ENCODE measurements around the gene ZNF496. TPM values are rescaled to one million over a fixed set of nuclear protein-coding genes. Genes with fewer than 3 reads are reported as not detected.

Gene ZNF496
- total RNA-seq, 2 experiments from 2014 or later, result 15.8 to 19.9 TPM

DNA sequence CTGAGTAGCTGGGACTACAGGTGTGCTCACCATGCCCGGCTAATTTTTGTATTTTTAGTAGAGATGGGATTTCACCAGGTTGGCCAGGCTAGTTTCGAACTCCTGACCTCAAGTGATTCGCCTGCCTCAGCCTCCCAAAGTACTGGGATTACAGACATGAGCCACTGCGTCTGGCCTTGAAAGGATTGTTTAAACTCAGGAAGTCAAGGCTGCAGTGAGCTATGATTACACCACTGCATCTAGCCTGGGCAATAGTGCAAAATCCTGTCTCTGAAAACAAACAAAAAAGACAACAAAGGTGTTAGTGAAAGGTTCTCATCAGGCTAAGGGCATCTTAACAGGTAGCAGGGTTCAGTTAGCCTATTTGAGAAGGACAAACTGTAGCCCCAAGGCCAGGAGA, 14.2 kb upstream of the ZNF496 start:
- intact Hi-C loops (cut with DNase I, micrococcal nuclease), result no loop called here
- H3K36me3 ChIP-seq (ENCODE audit: insufficient read depth, low read length), result no peaks in the 10 kb centered on the region
- H3K9me3 ChIP-seq (ENCODE audit: control insufficient read depth in 1 of 2, insufficient read depth in 1 of 2, low read length in 2 of 2), result peaks cover 0 to 3% of the 10 kb centered on the region in 2 experiments
- peaks cover 6% of the 10 kb centered on the region for H3K4me1 Mint-ChIP-seq (ENCODE audit: low read depth)
- H3K27ac ChIP-seq (ENCODE audit: low read depth in 1 of 2, low read length in 2 of 2), result no peak overlapping the region
- no peak overlapping the region for H3K4me3 ChIP-seq (ENCODE audit: low read length)
- no peak overlapping the region for H3K27ac Mint-ChIP-seq
- no peaks in the 10 kb centered on the region for H3K9me3 Mint-ChIP-seq
- H3K27me3 Mint-ChIP-seq, result peaks cover 7% of the 10 kb centered on the region
- peaks cover 10% of the 10 kb centered on the region for H3K4me1 ChIP-seq (ENCODE audit: insufficient read depth, low read length)
- ATAC-seq (ENCODE audit: poor library complexity) (no peak), DNase-seq (no peak)
- peaks cover 0 to 9% of the 10 kb centered on the region in 2 experiments for H3K27me3 ChIP-seq (ENCODE audit: control insufficient read depth in 1 of 2, insufficient read depth in 2 of 2, low read length in 2 of 2)
- H3K4me3 Mint-ChIP-seq, result no peak overlapping the region
- CTCF ChIA-PET, result no interaction called here
- no peaks in the 10 kb centered on the region for H3K36me3 Mint-ChIP-seq (ENCODE audit: low read depth)
- TF ChIP-seq, protein P1, sequence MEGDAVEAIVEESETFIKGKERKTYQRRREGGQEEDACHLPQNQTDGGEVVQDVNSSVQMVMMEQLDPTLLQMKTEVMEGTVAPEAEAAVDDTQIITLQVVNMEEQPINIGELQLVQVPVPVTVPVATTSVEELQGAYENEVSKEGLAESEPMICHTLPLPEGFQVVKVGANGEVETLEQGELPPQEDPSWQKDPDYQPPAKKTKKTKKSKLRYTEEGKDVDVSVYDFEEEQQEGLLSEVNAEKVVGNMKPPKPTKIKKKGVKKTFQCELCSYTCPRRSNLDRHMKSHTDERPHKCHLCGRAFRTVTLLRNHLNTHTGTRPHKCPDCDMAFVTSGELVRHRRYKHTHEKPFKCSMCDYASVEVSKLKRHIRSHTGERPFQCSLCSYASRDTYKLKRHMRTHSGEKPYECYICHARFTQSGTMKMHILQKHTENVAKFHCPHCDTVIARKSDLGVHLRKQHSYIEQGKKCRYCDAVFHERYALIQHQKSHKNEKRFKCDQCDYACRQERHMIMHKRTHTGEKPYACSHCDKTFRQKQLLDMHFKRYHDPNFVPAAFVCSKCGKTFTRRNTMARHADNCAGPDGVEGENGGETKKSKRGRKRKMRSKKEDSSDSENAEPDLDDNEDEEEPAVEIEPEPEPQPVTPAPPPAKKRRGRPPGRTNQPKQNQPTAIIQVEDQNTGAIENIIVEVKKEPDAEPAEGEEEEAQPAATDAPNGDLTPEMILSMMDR (IDR thresholded peaks at IDR 0.05), result no peak
- POLR2A ChIA-PET, result interaction anchor here (0.6 kb wide), 1 partner anchor 181 kb away, joined by 5 read pairs; no protein-coding TSS in a partner anchor

DNA sequence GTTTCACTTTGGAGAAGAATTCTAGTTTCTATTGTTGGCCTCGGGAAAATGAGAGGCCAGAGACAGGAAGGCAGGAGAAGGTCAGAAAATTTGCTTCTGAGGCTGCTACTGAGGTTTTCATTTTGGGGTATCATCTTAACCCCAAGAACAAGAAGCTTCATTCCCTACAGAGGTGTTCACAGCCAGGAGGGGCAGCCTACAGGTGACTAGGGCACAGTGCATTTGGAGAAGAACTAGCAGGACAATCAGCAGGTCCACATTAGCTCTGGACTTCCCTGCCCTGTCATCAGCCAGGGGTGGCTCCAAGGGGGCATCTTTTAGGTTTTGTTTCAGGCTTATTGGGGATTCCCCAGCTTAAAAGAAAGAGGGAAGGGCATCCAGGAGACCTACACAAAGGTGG, 12.1 kb upstream of the ZNF496 start:
- Histone ChIP-seq H3K27me3 (ENCODE audit: control insufficient read depth in 1 of 2, insufficient read depth in 2 of 2, low read length in 2 of 2) (peaks cover 0 to 9% of the 10 kb centered on the region in 2 experiments), H3K27ac (ENCODE audit: low read depth in 1 of 2, low read length in 2 of 2) (no peak overlapping the region), H3K4me1 (ENCODE audit: insufficient read depth, low read length) (peaks cover 4% of the 10 kb centered on the region), H3K9me3 (ENCODE audit: control insufficient read depth in 1 of 2, insufficient read depth in 1 of 2, low read length in 2 of 2) (peaks cover 0 to 3% of the 10 kb centered on the region in 2 experiments), H3K36me3 (ENCODE audit: insufficient read depth, low read length) (no peaks in the 10 kb centered on the region), H3K4me3 (ENCODE audit: low read length) (no peak overlapping the region)
- ChIA-PET CTCF (no interaction called here), POLR2A (no interaction called here)
- intact Hi-C loops (cut with DNase I, micrococcal nuclease), result no loop called here
- TF ChIP-seq, protein P1 (IDR thresholded peaks at IDR 0.05), result no peak
- no peaks in the 10 kb centered on the region for H3K36me3 Mint-ChIP-seq (ENCODE audit: low read depth)
- no peak overlapping the region for H3K27ac Mint-ChIP-seq
- no peaks in the 10 kb centered on the region for H3K9me3 Mint-ChIP-seq
- ATAC-seq (ENCODE audit: poor library complexity) (no peak), DNase-seq (no peak)
- H3K4me3 Mint-ChIP-seq, result no peak overlapping the region
- H3K27me3 Mint-ChIP-seq, result no peaks in the 10 kb centered on the region
- H3K4me1 Mint-ChIP-seq (ENCODE audit: low read depth), result no peaks in the 10 kb centered on the region

DNA sequence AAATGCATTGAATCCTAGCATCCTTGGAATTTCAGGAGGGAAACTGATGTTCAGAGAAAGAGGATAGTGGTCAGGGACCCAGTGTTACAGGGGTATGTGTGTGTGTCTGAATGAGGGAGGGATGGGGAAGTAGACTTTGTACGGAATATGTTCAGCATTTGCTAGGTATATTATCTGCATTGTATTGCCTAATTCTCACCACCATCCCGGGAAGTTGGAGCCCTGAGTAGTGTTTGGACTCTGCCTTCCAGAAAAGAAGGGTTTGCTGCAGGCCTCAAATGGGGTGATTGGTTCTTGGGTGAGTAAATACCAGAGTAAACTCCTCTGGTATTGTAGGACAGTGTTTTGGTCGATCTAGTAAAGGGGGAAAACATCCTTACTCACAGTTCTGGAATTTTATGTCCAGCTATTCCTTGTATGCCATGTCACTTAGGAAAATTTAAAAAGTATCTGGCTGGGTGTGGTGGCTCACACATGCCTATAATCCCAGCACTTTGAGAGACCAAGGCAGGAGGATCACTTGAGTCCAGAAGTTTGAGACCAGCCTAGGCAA, 7.1 kb upstream of the ZNF496 start:
- Histone ChIP-seq H3K36me3 (ENCODE audit: insufficient read depth, low read length) (no peaks in the 10 kb centered on the region), H3K27ac (ENCODE audit: low read depth in 1 of 2, low read length in 2 of 2) (no peak overlapping the region), H3K4me1 (ENCODE audit: insufficient read depth, low read length) (no peaks in the 10 kb centered on the region), H3K27me3 (ENCODE audit: control insufficient read depth in 1 of 2, insufficient read depth in 2 of 2, low read length in 2 of 2) (no peaks in the 10 kb centered on the region), H3K9me3 (ENCODE audit: control insufficient read depth in 1 of 2, insufficient read depth in 1 of 2, low read length in 2 of 2) (no peaks in the 10 kb centered on the region), H3K4me3 (ENCODE audit: low read length) (no peak overlapping the region)
- no peaks in the 10 kb centered on the region for H3K36me3 Mint-ChIP-seq (ENCODE audit: low read depth)
- TF ChIP-seq, protein P1 (IDR thresholded peaks at IDR 0.05), result no peak
- intact Hi-C loops (cut with DNase I, micrococcal nuclease), result loop anchor here in 1 of 2 experiments (10.0 kb wide), 1 partner anchor 134 kb away; no protein-coding TSS in a partner anchor
- H3K27me3 Mint-ChIP-seq, result no peaks in the 10 kb centered on the region
- no peak overlapping the region for H3K27ac Mint-ChIP-seq
- ATAC-seq (ENCODE audit: poor library complexity) (no peak), DNase-seq (no peak)
- POLR2A ChIA-PET, result no interaction called here
- CTCF ChIA-PET, result no interaction called here
- no peaks in the 10 kb centered on the region for H3K9me3 Mint-ChIP-seq
- peaks cover 17% of the 10 kb centered on the region for H3K4me1 Mint-ChIP-seq (ENCODE audit: low read depth)
- H3K4me3 Mint-ChIP-seq, result no peak overlapping the region

All from CD4-positive, alpha-beta T cell (primary cell).